Fibroblast of lung (primary cell): ENCODE results near the gene NPTX2. TPM values are rescaled to one million over a fixed set of nuclear protein-coding genes. Genes with fewer than 3 reads are reported as not detected.
"Not testable (repeated sequence)": the region's sequence is repeated elsewhere in the genome, so short reads cannot be mapped to it uniquely, and the experiment has no call there.

ENCODE experiments used
- DNase-seq, 2 donors: peaks; one replicate each; pipeline versions ENCODE4 v3.0.0 to v3.0.0-alpha.2; 2010; ENCODE audit warnings: low read depth in 2 of 2
- H2AFZ ChIP-seq: 2 replicates; pipeline ENCODE4 v1.5.1; 2012; ENCODE audit warnings: low read length, control low read depth, inconsistent platforms
- H3K27ac ChIP-seq: 2 replicates; pipeline ENCODE4 v1.5.1; 2011; ENCODE audit warnings: low read length, control low read depth; ENCODE audit not compliant: insufficient read depth
- H3K27me3 ChIP-seq: 2 replicates; pipeline ENCODE4 v1.5.1; 2011; ENCODE audit warnings: mild to moderate bottlenecking, low read length; ENCODE audit not compliant: control insufficient read depth, insufficient read depth
- H3K36me3 ChIP-seq: 2 replicates; pipeline ENCODE4 v1.5.1; 2011; ENCODE audit warnings: low read length; ENCODE audit not compliant: control insufficient read depth, insufficient read depth
- H3K4me1 ChIP-seq: 2 replicates; pipeline ENCODE4 v1.5.1; 2011; ENCODE audit warnings: low read length; ENCODE audit not compliant: control insufficient read depth, insufficient read depth; ENCODE audit errors: extremely low read depth
- H3K4me2 ChIP-seq: 2 replicates; pipeline ENCODE4 v1.5.1; 2011; ENCODE audit warnings: low read length, control low read depth; ENCODE audit not compliant: insufficient read depth; ENCODE audit errors: extremely low read depth
- H3K4me3 ChIP-seq, 4 experiments: fragments of 200-600 bp in 1 of 4; sonication (generic) in 1 of 4; replicated peaks in 1 of 4; 2 replicates each; pipeline ENCODE4 v1.5.1; 2011 to 2016; ENCODE audit warnings: low read length in 4 of 4, low read depth in 3 of 4, mild to moderate bottlenecking in 3 of 4, control low read depth in 2 of 4, inconsistent platforms in 1 of 4, mixed read lengths in 1 of 4; ENCODE audit not compliant: insufficient read depth in 1 of 4; ENCODE audit errors: control extremely low read depth in 1 of 4
- H3K79me2 ChIP-seq: 2 replicates; pipeline ENCODE4 v1.5.1; 2012; ENCODE audit warnings: mild to moderate bottlenecking, low read length, inconsistent platforms; ENCODE audit not compliant: control insufficient read depth, insufficient read depth
- H3K9ac ChIP-seq: 2 replicates; pipeline ENCODE4 v1.5.1; 2011; ENCODE audit warnings: mild to moderate bottlenecking, low read length, control low read depth; ENCODE audit not compliant: insufficient read depth
- H3K9me3 ChIP-seq: 2 replicates; pipeline ENCODE4 v1.5.1; 2012; ENCODE audit warnings: low read depth, low read length; ENCODE audit not compliant: control insufficient read depth, insufficient read depth
- H4K20me1 ChIP-seq: 2 replicates; pipeline ENCODE4 v1.5.1; 2011; ENCODE audit warnings: low read length; ENCODE audit not compliant: control insufficient read depth, insufficient read depth; ENCODE audit errors: extremely low read depth
- EZH2 ChIP-seq: IDR thresholded peaks from 2 replicates; pipeline ENCODE4 v1.5.1; 2012; ENCODE audit warnings: low read length, control low read depth, mild to moderate bottlenecking; ENCODE audit errors: missing control alignments
- polyA plus RNA-seq, 2 donors: library from polyadenylated mRNA; depleted of rRNA in 1 of 2; stranded (reverse) in 1 of 2; unstranded in 1 of 2; fragments of >200 nt; gene quantifications; 2 replicates each; pipeline ENCODE4 v1.2.1, GENCODE V29; 2011 to 2012; ENCODE audit warnings: missing spikeins in 1 of 2
- total RNA-seq: library from RNA; depleted of rRNA; stranded (reverse); fragments of >200 nt; gene quantifications from 2 replicates; pipeline ENCODE4 v1.2.1, GENCODE V29; 2014
- TF ChIP-seq, protein P1 (sequence below), 2 donors: IDR thresholded peaks in 1 of 2; conservative IDR thresholded peaks in 1 of 2; 1 replicate in 1 of 2; 2 replicates in 1 of 2; pipeline ENCODE4 v1.5.1; 2011 to 2012; ENCODE audit warnings: low read length in 2 of 2, control low read depth in 1 of 2, inconsistent platforms in 1 of 2, low read depth in 1 of 2, mild to moderate bottlenecking in 1 of 2

The NPTX2 gene
- total and polyA plus RNA-seq, 2 donors (not counting 1 experiment from before 2014, with no cell fraction given), result under 0.01 to 0.03 TPM

DNA sequence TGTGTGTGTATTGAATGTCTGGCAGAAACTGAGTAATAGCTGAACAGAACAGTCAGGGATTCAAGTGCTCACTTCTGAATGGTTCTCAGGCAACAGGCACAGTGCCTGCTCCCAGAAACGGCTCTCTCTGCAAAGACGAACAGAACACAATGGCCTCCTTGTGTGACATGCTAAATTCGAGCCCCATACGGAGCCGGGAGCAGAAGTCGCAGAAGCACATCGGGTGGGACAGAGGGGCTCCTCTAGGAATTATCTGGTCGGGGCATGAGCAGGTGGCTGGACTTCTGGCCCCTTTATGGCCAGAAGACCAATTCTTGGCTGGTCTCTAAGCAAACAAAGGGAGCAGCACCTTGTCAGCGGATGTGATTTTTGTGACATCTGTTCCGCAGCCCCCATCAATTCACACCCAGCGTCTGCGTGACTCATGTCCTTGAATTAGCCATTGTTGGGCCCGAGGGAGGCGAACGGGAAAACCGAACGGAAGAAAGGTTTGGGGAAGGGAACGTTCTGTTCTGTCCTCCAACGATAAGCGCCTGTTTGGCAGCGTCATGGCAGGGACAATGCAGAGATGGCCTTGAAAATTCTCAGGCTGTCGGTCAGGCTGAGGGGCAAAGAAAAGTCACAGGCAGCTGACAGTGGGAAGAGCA lies 47.3 kb upstream of the NPTX2 start:
- no peak overlapping the region for H3K27ac ChIP-seq
- no peak overlapping the region for H3K4me3 ChIP-seq
- no peaks in the 10 kb centered on the region for H4K20me1 ChIP-seq
- H2AFZ ChIP-seq, result no peak overlapping the region
- H3K36me3 ChIP-seq, result no peaks in the 10 kb centered on the region
- no peaks in the 10 kb centered on the region for H3K27me3 ChIP-seq
- no peak overlapping the region for H3K9ac ChIP-seq
- no peaks in the 10 kb centered on the region for H3K9me3 ChIP-seq
- no peak overlapping the region for H3K4me2 ChIP-seq
- H3K79me2 ChIP-seq, result no peaks in the 10 kb centered on the region
- no peaks in the 10 kb centered on the region for H3K4me1 ChIP-seq
- TF ChIP-seq, protein P1, sequence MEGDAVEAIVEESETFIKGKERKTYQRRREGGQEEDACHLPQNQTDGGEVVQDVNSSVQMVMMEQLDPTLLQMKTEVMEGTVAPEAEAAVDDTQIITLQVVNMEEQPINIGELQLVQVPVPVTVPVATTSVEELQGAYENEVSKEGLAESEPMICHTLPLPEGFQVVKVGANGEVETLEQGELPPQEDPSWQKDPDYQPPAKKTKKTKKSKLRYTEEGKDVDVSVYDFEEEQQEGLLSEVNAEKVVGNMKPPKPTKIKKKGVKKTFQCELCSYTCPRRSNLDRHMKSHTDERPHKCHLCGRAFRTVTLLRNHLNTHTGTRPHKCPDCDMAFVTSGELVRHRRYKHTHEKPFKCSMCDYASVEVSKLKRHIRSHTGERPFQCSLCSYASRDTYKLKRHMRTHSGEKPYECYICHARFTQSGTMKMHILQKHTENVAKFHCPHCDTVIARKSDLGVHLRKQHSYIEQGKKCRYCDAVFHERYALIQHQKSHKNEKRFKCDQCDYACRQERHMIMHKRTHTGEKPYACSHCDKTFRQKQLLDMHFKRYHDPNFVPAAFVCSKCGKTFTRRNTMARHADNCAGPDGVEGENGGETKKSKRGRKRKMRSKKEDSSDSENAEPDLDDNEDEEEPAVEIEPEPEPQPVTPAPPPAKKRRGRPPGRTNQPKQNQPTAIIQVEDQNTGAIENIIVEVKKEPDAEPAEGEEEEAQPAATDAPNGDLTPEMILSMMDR (conservative IDR thresholded peaks at IDR 0.05 in 1 of 2, IDR thresholded peaks at IDR 0.05 in 1 of 2; ENCODE audit: low read depth in 1 of 2, low read length in 2 of 2), result no peak
- no peak for TF ChIP-seq EZH2
- no peak for DNase-seq

DNA sequence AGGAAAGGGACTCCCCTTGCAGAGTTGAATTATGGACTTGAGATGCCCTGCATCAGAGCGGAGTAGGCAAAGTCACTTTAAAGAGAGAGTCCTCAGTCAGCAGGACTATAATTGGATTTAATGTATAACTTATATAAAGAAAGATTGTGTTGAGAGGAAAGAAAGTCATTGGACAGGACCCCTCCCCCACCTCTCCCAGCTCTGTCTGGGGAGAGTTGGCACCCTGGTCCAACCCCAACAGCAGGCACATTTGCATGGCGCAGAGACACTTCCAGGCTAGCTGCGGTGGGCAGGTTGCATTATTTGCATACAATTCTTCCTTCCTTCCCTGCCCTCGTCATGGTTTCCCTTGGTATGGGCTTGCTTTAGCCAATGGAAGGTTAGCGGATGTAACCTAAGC lies 46.1 kb upstream of the NPTX2 start:
- no peak for DNase-seq
- Histone ChIP-seq H3K79me2 (no peaks in the 10 kb centered on the region), H3K36me3 (no peaks in the 10 kb centered on the region), H3K4me1 (no peaks in the 10 kb centered on the region), H3K4me2 (no peak overlapping the region), H3K4me3 (no peak overlapping the region), H3K27me3 (no peaks in the 10 kb centered on the region), H3K9me3 (no peaks in the 10 kb centered on the region), H3K9ac (no peak overlapping the region), H4K20me1 (no peaks in the 10 kb centered on the region), H2AFZ (no peak overlapping the region), H3K27ac (no peak overlapping the region)
- TF ChIP-seq EZH2, result no peak

DNA sequence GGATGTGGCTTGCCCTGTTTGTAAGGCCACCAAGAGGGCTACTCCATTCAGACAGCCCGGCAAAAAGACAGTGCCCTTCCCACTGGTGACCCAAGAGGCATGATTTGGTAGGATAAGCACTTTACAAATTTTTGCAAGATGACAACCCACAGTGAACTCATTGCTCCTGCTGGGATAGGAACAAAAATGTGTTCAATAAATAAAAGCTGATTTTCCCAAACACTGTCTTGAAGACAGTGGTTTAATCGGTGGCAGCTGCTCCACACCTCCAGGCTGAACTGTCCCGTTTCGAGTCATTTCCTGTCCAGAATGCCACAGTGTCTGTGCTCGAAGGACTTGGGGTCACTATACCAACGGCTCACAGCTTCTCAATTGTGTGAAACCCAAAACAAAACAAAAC lies 45.1 kb upstream of the NPTX2 start:
- Histone ChIP-seq H3K27ac (no peak overlapping the region), H3K4me1 (no peaks in the 10 kb centered on the region), H2AFZ (no peak overlapping the region), H3K79me2 (no peaks in the 10 kb centered on the region), H3K9me3 (no peaks in the 10 kb centered on the region), H3K27me3 (no peaks in the 10 kb centered on the region), H3K4me2 (no peak overlapping the region), H3K9ac (no peak overlapping the region), H3K4me3 (no peak overlapping the region), H4K20me1 (no peaks in the 10 kb centered on the region), H3K36me3 (no peaks in the 10 kb centered on the region)
- no peak for DNase-seq
- TF ChIP-seq EZH2, result no peak
- TF ChIP-seq, protein P1 (conservative IDR thresholded peaks at IDR 0.05 in 1 of 2, IDR thresholded peaks at IDR 0.05 in 1 of 2; ENCODE audit: low read depth in 1 of 2, low read length in 2 of 2), result no peak

DNA sequence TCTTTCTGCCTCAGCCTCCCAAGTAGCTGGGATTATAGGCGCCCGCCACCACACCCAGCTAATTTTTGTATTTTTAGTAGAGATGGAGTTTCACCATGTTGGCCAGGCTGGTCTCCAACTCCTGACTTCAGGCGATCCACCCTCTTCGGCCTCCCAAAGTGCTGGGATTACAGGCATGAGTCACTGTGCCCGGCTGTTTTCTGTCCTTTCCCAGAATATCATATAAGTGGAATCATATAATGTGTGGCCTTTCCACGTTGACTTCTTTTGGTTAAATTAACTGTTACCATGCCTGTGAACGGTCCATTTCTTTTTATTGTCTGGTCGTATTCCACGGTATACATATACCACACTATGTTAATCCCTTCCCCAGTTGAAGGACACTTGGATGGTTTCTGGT lies 44.4 kb upstream of the NPTX2 start:
- not testable (repeated sequence) for H3K27ac ChIP-seq, H3K9ac ChIP-seq, H2AFZ ChIP-seq, H3K79me2 ChIP-seq, H3K9me3 ChIP-seq, H3K4me2 ChIP-seq, H4K20me1 ChIP-seq, H3K4me3 ChIP-seq, H3K27me3 ChIP-seq, DNase-seq, H3K4me1 ChIP-seq, H3K36me3 ChIP-seq
